GM12872 (cell line): ENCODE results near the gene RASSF5.
A peak's percentile ranks its signal among the peaks of the same experiment; 100 is the strongest.

Source experiments
- TF ChIP-seq, protein P1 (sequence below): IDR thresholded peaks from 3 replicates; pipeline ENCODE4 v1.5.1; 2011; ENCODE audit warnings: low read depth, mild to moderate bottlenecking, low read length, moderate library complexity; ENCODE audit not compliant: insufficient read depth

The RASSF5 gene

DNA sequence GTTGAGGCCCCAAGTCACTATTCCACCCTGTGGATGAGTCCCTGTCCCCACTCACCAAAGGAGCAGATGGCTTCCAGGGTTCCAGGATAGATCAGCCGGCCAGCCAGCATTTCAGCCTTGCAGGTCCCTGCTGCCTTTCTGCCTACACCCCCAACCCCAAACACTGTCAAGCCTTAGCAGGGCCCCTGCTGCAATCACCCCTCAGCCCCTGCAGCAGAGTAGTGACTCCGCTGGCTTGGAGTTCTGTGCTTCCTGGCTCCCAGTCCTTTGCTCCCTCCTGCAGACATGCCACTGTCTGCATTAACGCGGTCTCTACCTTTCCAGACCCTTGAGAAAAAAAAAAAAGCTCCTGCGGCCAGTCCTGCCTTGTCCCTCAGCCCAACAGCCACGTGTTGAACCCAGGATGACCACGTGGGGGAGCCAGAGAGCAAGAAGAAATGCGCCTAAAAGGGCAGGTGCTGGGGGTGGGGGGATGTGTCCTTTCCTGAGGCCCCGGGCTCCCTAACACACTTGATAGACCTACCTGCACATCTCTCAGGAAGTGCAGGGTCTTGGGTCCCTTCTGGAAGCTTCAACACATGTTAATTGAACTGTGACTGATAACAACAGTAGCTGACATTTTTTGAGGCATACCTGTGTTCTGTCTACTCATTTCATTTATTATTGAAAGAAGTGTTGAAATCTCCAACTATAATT is 37.4 kb downstream of the RASSF5 start:
- TF ChIP-seq, protein P1, sequence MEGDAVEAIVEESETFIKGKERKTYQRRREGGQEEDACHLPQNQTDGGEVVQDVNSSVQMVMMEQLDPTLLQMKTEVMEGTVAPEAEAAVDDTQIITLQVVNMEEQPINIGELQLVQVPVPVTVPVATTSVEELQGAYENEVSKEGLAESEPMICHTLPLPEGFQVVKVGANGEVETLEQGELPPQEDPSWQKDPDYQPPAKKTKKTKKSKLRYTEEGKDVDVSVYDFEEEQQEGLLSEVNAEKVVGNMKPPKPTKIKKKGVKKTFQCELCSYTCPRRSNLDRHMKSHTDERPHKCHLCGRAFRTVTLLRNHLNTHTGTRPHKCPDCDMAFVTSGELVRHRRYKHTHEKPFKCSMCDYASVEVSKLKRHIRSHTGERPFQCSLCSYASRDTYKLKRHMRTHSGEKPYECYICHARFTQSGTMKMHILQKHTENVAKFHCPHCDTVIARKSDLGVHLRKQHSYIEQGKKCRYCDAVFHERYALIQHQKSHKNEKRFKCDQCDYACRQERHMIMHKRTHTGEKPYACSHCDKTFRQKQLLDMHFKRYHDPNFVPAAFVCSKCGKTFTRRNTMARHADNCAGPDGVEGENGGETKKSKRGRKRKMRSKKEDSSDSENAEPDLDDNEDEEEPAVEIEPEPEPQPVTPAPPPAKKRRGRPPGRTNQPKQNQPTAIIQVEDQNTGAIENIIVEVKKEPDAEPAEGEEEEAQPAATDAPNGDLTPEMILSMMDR = peak; percentile 90

- TF ChIP-seq, protein P1 = no peak
Measured at GRCh38 chr1:206545351-206545750, 38.0 kb downstream of the RASSF5 start.

GRCh38 chr1:206547104-206547503 is 39.8 kb downstream of the RASSF5 start:
- TF ChIP-seq, protein P1 = no peak

DNA sequence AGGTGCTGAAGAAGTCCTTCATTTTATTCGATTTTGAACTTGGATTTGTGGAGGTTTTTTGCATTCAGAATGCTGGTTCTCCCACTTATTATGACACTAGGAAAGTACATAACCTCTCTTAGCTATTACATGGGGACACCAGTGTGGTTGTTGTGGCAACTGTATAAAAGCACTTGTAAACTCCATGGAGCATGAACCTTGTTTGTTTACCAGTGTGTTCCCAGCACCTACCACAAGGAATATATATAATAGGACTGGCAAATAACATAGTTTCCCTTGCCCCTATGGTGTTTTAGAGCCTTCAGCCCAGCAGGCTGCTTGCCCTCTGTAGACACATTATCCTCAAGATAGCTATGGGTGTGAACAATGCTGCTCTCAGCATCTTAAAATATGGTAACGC is 43.1 kb downstream of the RASSF5 start:
- TF ChIP-seq, protein P1 = no peak

DNA sequence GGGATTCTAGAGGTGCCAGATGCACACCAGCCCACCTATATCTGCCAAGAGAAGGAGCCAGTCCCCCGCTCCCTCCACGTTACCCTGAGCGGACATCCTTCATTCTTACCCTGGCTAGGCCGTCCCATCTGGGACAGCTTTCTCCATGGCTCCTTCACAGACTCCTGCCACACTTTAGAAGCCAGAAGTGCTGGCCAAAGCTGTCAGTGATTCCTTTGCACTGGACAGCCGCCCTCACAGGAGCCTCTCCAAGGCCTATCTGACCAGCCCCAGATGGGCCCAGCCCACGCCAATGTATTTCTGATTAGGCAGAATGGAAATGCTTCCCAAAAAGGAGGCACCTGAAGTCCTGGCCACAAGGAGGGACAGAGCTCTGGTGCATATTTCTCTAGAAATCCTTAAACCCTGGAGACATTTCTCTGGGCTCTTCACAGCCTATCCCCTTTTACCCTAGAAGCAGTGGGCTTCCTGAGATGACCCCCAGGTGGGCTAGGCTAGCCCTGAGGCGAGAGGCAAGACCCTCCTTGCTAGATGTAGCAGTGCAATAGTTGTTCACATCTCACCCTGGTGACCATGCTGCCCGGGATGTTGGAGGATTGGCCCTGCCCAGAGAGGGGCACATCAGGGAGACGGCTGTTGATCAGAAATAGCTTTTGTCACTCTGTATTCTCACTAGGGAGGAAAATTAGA is 44.1 kb downstream of the RASSF5 start:
- TF ChIP-seq, protein P1 = no peak

DNA sequence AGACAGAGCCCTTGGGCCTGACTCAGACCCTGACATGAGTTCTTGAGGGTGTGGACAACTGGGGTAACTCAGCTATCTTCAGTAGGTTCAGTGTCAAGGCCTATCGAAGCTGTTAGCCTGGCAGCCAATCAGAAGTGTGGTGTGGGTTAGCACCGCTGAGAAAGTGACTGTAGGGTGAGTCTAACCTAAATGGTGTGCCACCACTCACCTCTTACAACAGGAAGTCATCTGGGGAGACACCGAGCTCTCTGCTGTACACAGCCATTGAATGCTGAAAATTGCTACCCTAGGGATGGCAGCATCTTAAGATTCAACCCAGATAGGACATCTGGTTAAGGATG is 44.6 kb downstream of the RASSF5 start:
- TF ChIP-seq, protein P1 = no peak

DNA sequence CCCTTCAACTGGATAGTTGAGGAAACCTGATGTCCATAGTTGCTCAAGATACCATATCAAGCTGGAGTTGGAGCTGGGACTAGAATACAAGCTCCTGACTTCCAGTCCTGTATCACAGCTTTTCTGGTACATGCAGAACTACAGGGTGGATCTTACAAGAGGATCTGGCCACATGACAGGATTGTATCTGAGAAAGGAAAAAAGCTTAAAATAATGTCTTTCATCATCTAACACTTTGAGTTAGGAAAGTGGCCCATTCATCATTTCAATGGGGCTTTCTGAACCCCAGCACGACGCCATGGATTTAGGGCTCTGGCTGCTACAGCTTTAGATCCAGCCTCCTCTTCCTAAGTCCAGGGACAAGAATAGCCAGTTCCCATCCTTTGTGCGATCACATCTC is 46.9 kb downstream of the RASSF5 start:
- TF ChIP-seq, protein P1 = no peak
